ENCODE measurements around the gene NUP93. TPM values are rescaled to one million over a fixed set of nuclear protein-coding genes. Genes with fewer than 3 reads are reported as not detected.

Gene NUP93
- total and polyA plus RNA-seq, 2 experiments from 2014 or later, result 139 to 187 TPM

- Histone ChIP-seq H3K36me3 (ENCODE audit: insufficient read depth) (no peaks in the 10 kb centered on the region; the same call in none of the 2 replicates), H3K4me1 (ENCODE audit: insufficient read depth) (no peaks in the 10 kb centered on the region; the same call in 1 of the 2 replicates), H2AFZ (no peak overlapping the region), H3F3A (replicated peaks; ENCODE audit: low read depth) (no peaks in the 10 kb centered on the region), H4K20me1 (replicated peaks; ENCODE audit: insufficient read depth) (peaks cover 42% of the 10 kb centered on the region), H3K27ac (ENCODE audit: low read depth) (no peak overlapping the region), H3K9me2 (ENCODE audit: insufficient read depth) (no peaks in the 10 kb centered on the region), H3K27me3 (ENCODE audit: insufficient read depth) (no peaks in the 10 kb centered on the region), H3K79me2 (replicated peaks; ENCODE audit: insufficient read depth) (peaks cover 81% of the 10 kb centered on the region), H3K4me3 (no peak overlapping the region), H3K4me2 (no peak overlapping the region)
- ATAC-seq (no peak), DNase-seq (ENCODE audit: low spot score) (no peak)
- TF ChIP-seq ETS1 (IDR thresholded peaks at IDR 0.05) (no peak), NANOG (IDR thresholded peaks at IDR 0.05; ENCODE audit: borderline replicate concordance) (no peak), CREB1 (CRISPR knock-in tag; IDR thresholded peaks at IDR 0.05; ENCODE audit: low read depth) (no peak), REST (IDR thresholded peaks at IDR 0.05; ENCODE audit: unreplicated experiment) (no peak), CTCF (conservative IDR thresholded peaks at IDR 0.05; ENCODE audit: low read depth in 2 of 2) (no peak), ZNF462 (CRISPR knock-in tag; IDR thresholded peaks at IDR 0.05) (no peak), ZNF114 (CRISPR knock-in tag; IDR thresholded peaks at IDR 0.05) (no peak), EZH2 (IDR thresholded peaks at IDR 0.05; ENCODE audit: low read depth, unreplicated experiment) (no peak), EZH2phosphoT487 (IDR thresholded peaks at IDR 0.05; ENCODE audit: unreplicated experiment) (no peak), JUNB (IDR thresholded peaks at IDR 0.05; ENCODE audit: unreplicated experiment) (no peak), STAT1 (IDR thresholded peaks at IDR 0.05; ENCODE audit: unreplicated experiment) (no peak), POLR2AphosphoS5 (IDR thresholded peaks at IDR 0.05; ENCODE audit: low read depth) (no peak), ZNF331 (CRISPR knock-in tag; IDR thresholded peaks at IDR 0.05; ENCODE audit: low read depth) (no peak)
- H3K27ac Mint-ChIP-seq, result no peak overlapping the region
- peaks cover 26% of the 10 kb centered on the region for H3K36me3 Mint-ChIP-seq (ENCODE audit: low read depth)
- H3K9me3 Mint-ChIP-seq, result peaks cover 16% of the 10 kb centered on the region
- no peak overlapping the region for H3K4me3 Mint-ChIP-seq
- no peaks in the 10 kb centered on the region for H3K4me1 Mint-ChIP-seq
- H3K27me3 Mint-ChIP-seq (ENCODE audit: insufficient read depth, low read depth, poor library complexity), result peaks cover 2% of the 10 kb centered on the region
Measured at GRCh38 chr16:56736476-56736875, 6.5 kb downstream of the NUP93 start.

Measured in GM23338 (cell line).